NT2/D1 (cell line): ENCODE data around the gene CORO2A.

Source experiments
- DNase-seq: peaks from one replicate; pipeline ENCODE4 v3.0.0-alpha.2; 2011; ENCODE audit warnings: low read depth, low spot score
- H3K27me3 ChIP-seq: 2 replicates; pipeline ENCODE4 v1.6.0; 2011; ENCODE audit warnings: mild to moderate bottlenecking; ENCODE audit not compliant: insufficient read length, insufficient read depth
- H3K36me3 ChIP-seq: 2 replicates; pipeline ENCODE4 v1.6.1; 2011; ENCODE audit warnings: mild to moderate bottlenecking, low read length, mixed read lengths; ENCODE audit not compliant: insufficient read depth, insufficient read length
- H3K4me1 ChIP-seq: 2 replicates; pipeline ENCODE4 v1.5.1; 2011; ENCODE audit not compliant: insufficient read depth, insufficient read length
- H3K4me3 ChIP-seq: 2 replicates; pipeline ENCODE4 v1.5.1; 2011; ENCODE audit warnings: low read depth; ENCODE audit not compliant: insufficient read length
- H3K9ac ChIP-seq: 2 replicates; pipeline ENCODE4 v1.6.0; 2011; ENCODE audit warnings: low read depth; ENCODE audit not compliant: insufficient read length
- H3K9me3 ChIP-seq: 2 replicates; pipeline ENCODE4 v1.5.1; 2011; ENCODE audit warnings: mild to moderate bottlenecking, low read length; ENCODE audit not compliant: insufficient read depth
- SUZ12 ChIP-seq: IDR thresholded peaks from 2 replicates; pipeline ENCODE4 v1.6.1; 2011; ENCODE audit not compliant: insufficient read length, insufficient read depth; ENCODE audit errors: extremely low read depth
- YY1 ChIP-seq: IDR thresholded peaks from 2 replicates; pipeline ENCODE4 v1.6.1; 2011; ENCODE audit not compliant: insufficient read length, insufficient read depth
- ZNF274 ChIP-seq: IDR thresholded peaks from 2 replicates; pipeline ENCODE4 v1.6.1; 2011; ENCODE audit warnings: mild to moderate bottlenecking, low read depth, low read length

The CORO2A gene

DNA sequence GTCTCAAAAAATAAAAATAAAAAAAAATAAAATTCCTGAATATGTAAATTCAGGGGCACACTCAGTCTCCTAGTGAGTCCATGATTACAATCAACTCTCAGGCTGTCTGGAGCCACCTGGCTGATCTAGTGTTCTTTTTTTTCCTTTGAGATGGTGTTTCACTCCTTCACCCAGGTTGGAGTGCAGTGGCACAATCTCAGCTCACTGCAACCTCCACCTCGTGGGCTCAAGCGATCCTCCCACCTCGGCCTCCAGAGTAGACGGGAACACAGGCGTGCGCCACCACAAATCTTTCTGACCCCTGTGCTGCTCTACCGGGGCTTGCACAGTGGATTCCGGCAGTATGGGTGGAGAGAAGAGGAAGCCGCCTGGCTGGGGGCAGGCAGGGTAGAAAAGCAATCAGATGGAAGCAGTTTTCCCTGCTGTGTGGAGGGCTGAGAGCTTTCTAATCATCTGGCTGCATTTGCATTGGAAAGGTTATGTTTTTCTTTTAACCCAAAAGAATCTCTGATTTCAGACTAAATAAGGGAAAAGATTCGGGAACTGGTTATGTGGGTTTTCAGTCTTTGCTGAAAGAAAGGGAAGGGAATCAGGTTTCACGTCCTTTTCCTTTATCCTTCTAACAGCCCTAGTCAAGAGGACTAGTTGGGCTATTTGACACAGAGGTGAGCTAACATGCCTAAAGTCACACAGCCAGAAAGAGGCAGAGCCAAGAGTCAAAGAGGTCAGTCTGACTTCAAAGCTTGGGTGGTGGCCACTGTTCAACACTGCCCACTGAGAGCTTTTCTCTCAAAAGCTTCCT lies 26.3 kb upstream of the CORO2A start:
- H3K9ac ChIP-seq: no peak overlapping the region
- H3K9me3 ChIP-seq: no peaks in the 10 kb centered on the region

GRCh38 chr9:98217255-98217654 lies 24.8 kb upstream of the CORO2A start:
- Histone ChIP-seq H3K27me3 (no peaks in the 10 kb centered on the region), H3K4me3 (no peak overlapping the region), H3K9ac (no peak overlapping the region), H3K9me3 (no peaks in the 10 kb centered on the region), H3K4me1 (peaks cover 20% of the 10 kb centered on the region), H3K36me3 (peaks cover 47% of the 10 kb centered on the region)
- no peak for TF ChIP-seq YY1
- TF ChIP-seq SUZ12: no peak
- no peak for TF ChIP-seq ZNF274
- DNase-seq: no peak

More for the DNA sequence above, 26.3 kb upstream of the CORO2A start:
- TF ChIP-seq ZNF274 (no peak), SUZ12 (no peak), YY1 (no peak)
- peaks cover 24% of the 10 kb centered on the region for H3K4me1 ChIP-seq
- H3K36me3 ChIP-seq: peaks cover 37% of the 10 kb centered on the region
- H3K4me3 ChIP-seq: no peak overlapping the region
- DNase-seq: no peak
- no peaks in the 10 kb centered on the region for H3K27me3 ChIP-seq

- Histone ChIP-seq H3K9ac (no peak overlapping the region), H3K9me3 (no peaks in the 10 kb centered on the region), H3K4me1 (peaks cover 20% of the 10 kb centered on the region), H3K36me3 (peaks cover 45% of the 10 kb centered on the region), H3K4me3 (no peak overlapping the region), H3K27me3 (no peaks in the 10 kb centered on the region)
- TF ChIP-seq YY1: no peak
- no peak for TF ChIP-seq SUZ12
- TF ChIP-seq ZNF274: no peak
- no peak for DNase-seq
Observed at GRCh38 chr9:98216391-98216790, 24.0 kb upstream of the CORO2A start.

- no peak overlapping the region for H3K9ac ChIP-seq
- H3K4me1 ChIP-seq: peaks cover 20% of the 10 kb centered on the region
- H3K4me3 ChIP-seq: no peak overlapping the region
- no peaks in the 10 kb centered on the region for H3K27me3 ChIP-seq
- peaks cover 45% of the 10 kb centered on the region for H3K36me3 ChIP-seq
- DNase-seq: no peak
- no peaks in the 10 kb centered on the region for H3K9me3 ChIP-seq
- TF ChIP-seq YY1 (no peak), SUZ12 (no peak), ZNF274 (no peak)
Observed at GRCh38 chr9:98215821-98216220, 23.4 kb upstream of the CORO2A start.

DNA sequence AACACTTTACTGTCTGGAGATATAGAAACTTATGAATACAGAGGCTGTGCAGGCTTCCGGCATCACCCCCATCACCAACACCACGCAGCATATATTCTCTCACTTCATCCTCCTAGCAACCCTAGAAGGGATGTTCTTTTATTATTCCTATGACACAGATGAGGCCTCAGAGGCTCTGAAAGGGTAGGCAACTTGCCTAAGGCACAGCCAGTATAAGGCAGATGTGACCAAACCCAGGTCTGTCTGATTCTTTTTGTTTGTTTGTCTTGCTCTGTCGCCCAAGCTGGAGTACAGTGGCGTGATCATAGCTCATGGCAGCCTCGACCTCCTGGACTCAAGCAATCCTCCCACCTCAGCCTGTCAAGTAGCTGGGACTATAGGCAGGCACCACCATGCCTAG lies 22.8 kb upstream of the CORO2A start:
- no peaks in the 10 kb centered on the region for H3K27me3 ChIP-seq
- peaks cover 15% of the 10 kb centered on the region for H3K4me1 ChIP-seq
- H3K9ac ChIP-seq: no peak overlapping the region
- DNase-seq: no peak
- TF ChIP-seq YY1 (no peak), SUZ12 (no peak), ZNF274 (no peak)
- H3K9me3 ChIP-seq: no peaks in the 10 kb centered on the region
- H3K4me3 ChIP-seq: no peak overlapping the region
- peaks cover 44% of the 10 kb centered on the region for H3K36me3 ChIP-seq

GRCh38 chr9:98214811-98215210 lies 22.4 kb upstream of the CORO2A start:
- H3K36me3 ChIP-seq: peaks cover 43% of the 10 kb centered on the region
- DNase-seq: no peak
- TF ChIP-seq YY1: no peak
- H3K4me3 ChIP-seq: no peak overlapping the region
- H3K9ac ChIP-seq: no peak overlapping the region
- H3K9me3 ChIP-seq: no peaks in the 10 kb centered on the region
- H3K4me1 ChIP-seq: peaks cover 10% of the 10 kb centered on the region
- no peaks in the 10 kb centered on the region for H3K27me3 ChIP-seq

DNA sequence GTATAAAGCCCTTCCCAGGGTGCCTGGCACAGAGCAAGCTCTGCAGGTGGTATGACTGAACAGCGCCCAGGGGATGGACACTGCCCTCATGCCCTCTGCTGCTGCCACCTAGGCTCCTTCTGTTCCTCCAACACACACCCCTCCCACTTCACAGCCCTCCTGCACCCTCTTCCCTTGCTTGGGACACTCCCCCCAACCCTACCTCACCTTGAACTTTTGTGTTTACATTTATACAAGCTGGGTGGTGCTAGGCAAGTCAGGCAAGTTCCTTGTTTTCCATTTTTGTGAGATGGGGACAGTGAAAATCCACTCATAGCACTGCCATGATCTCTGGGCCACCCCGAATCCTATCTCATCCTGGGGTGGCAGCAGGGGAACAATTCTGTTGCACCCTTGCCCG lies 18.8 kb upstream of the CORO2A start:
- Histone ChIP-seq H3K9me3 (no peaks in the 10 kb centered on the region), H3K36me3 (peaks cover 54% of the 10 kb centered on the region), H3K4me1 (peaks cover 10% of the 10 kb centered on the region), H3K4me3 (no peak overlapping the region), H3K9ac (peak overlapping the region; percentile 54), H3K27me3 (no peaks in the 10 kb centered on the region)
- DNase-seq: no peak
- TF ChIP-seq YY1 (no peak), SUZ12 (no peak), ZNF274 (no peak)

- TF ChIP-seq ZNF274 (no peak), YY1 (no peak), SUZ12 (no peak)
- H3K27me3 ChIP-seq: no peaks in the 10 kb centered on the region
Observed at GRCh38 chr9:98210435-98210834, 18.0 kb upstream of the CORO2A start.

More at GRCh38 chr9:98210435-98210834, 18.0 kb upstream of the CORO2A start:
- DNase-seq: no peak
- no peaks in the 10 kb centered on the region for H3K9me3 ChIP-seq
- peak overlapping the region; percentile 65 for H3K9ac ChIP-seq
- peaks cover 51% of the 10 kb centered on the region for H3K36me3 ChIP-seq
- peaks cover 6% of the 10 kb centered on the region for H3K4me1 ChIP-seq
- H3K4me3 ChIP-seq: no peak overlapping the region
